K562 (cell line): ENCODE results near the gene BORCS8. TPM values are rescaled to one million over a fixed set of nuclear protein-coding genes. Genes with fewer than 3 reads are reported as not detected.
A peak's percentile ranks its signal among the peaks of the same experiment; 100 is the strongest.

Experiments
- ATAC-seq: fragments of 200-7000 bp; cut with Tn5 transposase; 3 replicates; pipeline ENCODE4 v1.9.1; 2020; ENCODE audit warnings: moderate library complexity
- BruUV-seq: library from RNA; stranded (reverse); fragments of 400-500 nt; replicated peaks from 2 replicates; lab custom pipeline; 2021; lab: Mats Ljungman, UMichigan
- CTCF ChIA-PET: fragments of 300-600 bp; formaldehyde crosslinking; extraction: SDS; loops from one replicate; lab custom pipeline; 2021; ENCODE audit warnings: low intra/inter-chr PET ratio; lab: Yijun Ruan, JAX
- POLR2A ChIA-PET: fragments of 300-600, 350-650 bp; sonication (Branson Sonifier 250); formaldehyde crosslinking; extraction: SDS; loops from one replicate; lab custom pipeline; 2021; ENCODE audit warnings: antibody characterized with exemption, inconsistent platforms; lab: Yijun Ruan, JAX
- DNase-seq, 4 experiments: peaks; one replicate each; pipeline versions ENCODE4 v3.0.0 to v3.0.0-alpha.2; 2011 to 2018; ENCODE audit warnings: low spot score in 3 of 4, mixed read lengths in 3 of 4; ENCODE audit errors: extremely low read depth in 1 of 4
- FAIRE-seq: peaks from 2 replicates; lab custom pipeline; 2011; peaks lifted over from hg19 to GRCh38; lab: Jason Lieb, UNC
- H2AFZ ChIP-seq: 2 replicates; pipeline ENCODE4 v1.6.0; 2011; ENCODE audit warnings: low read depth, low read length, control low read depth, inconsistent platforms
- H3K27ac ChIP-seq: fragments of 200-600 bp; 3 replicates; pipeline ENCODE4 v1.8.0; 2011; ENCODE audit warnings: low read depth, mild to moderate bottlenecking, control low read depth, inconsistent platforms, low read length, moderate library complexity, mixed read lengths; ENCODE audit errors: extremely low read depth
- H3K27me3 ChIP-seq, 2 experiments: fragments of 300-600 bp in 1 of 2; 2 replicates in 1 of 2; 3 replicates in 1 of 2; pipeline versions ENCODE4 v1.6.0 to v1.8.0; 2011; ENCODE audit warnings: inconsistent platforms in 2 of 2, low read length in 2 of 2, mild to moderate bottlenecking in 1 of 2, mixed read lengths in 1 of 2, moderate library complexity in 1 of 2; ENCODE audit not compliant: control insufficient read depth in 2 of 2, insufficient read depth in 2 of 2
- H3K36me3 ChIP-seq: fragments of 300-600 bp; 3 replicates; pipeline ENCODE4 v1.8.0; 2011; ENCODE audit warnings: mild to moderate bottlenecking, low read length, inconsistent platforms; ENCODE audit not compliant: control insufficient read depth, insufficient read depth
- H3K4me1 ChIP-seq, 2 experiments: fragments of 200-600 bp in 1 of 2; replicated peaks in 1 of 2; 2 replicates in 1 of 2; 3 replicates in 1 of 2; pipeline versions ENCODE4 v1.5.1 to v1.8.0; 2011; ENCODE audit warnings: inconsistent platforms in 2 of 2, low read length in 2 of 2, mild to moderate bottlenecking in 1 of 2, mixed read lengths in 1 of 2, moderate library complexity in 1 of 2; ENCODE audit not compliant: control insufficient read depth in 2 of 2, insufficient read depth in 2 of 2
- H3K4me2 ChIP-seq: 2 replicates; pipeline ENCODE4 v1.6.1; 2011; ENCODE audit warnings: low read length, control low read depth, inconsistent platforms, mixed read lengths; ENCODE audit not compliant: insufficient read depth
- H3K4me3 ChIP-seq: fragments of 200-600 bp; sonication (generic), shearing (Covaris generic); 2 replicates; pipeline ENCODE4 v1.5.1; 2016; ENCODE audit warnings: control low read depth, inconsistent platforms
- H3K79me2 ChIP-seq: fragments of 200-600 bp; 3 replicates; pipeline ENCODE4 v1.8.0; 2011; ENCODE audit warnings: low read length, inconsistent platforms; ENCODE audit not compliant: control insufficient read depth, insufficient read depth
- H3K9ac ChIP-seq, 2 experiments: 2 replicates each; pipeline versions ENCODE4 v1.6.0 to v1.6.1; 2011; ENCODE audit warnings: low read depth in 2 of 2, low read length in 2 of 2, control low read depth in 1 of 2, inconsistent platforms in 1 of 2, mild to moderate bottlenecking in 1 of 2, mixed read lengths in 1 of 2; ENCODE audit not compliant: insufficient read depth in 1 of 2
- H3K9me1 ChIP-seq: one replicate; pipeline ENCODE4 v1.6.0; 2011; ENCODE audit warnings: inconsistent platforms, mild to moderate bottlenecking, low read length, moderate library complexity; ENCODE audit not compliant: control insufficient read depth, insufficient read depth
- H3K9me3 ChIP-seq: replicated peaks from 2 replicates; pipeline ENCODE4 v1.5.1; 2011; ENCODE audit warnings: low read depth, low read length, inconsistent platforms; ENCODE audit not compliant: control insufficient read depth, insufficient read depth
- H4K20me1 ChIP-seq: replicated peaks from 2 replicates; pipeline ENCODE4 v1.6.1; 2011; ENCODE audit warnings: low read length, inconsistent platforms, mixed read lengths; ENCODE audit not compliant: control insufficient read depth, insufficient read depth
- CREB1 ChIP-seq, 2 experiments: sonication (generic) in 1 of 2; formaldehyde crosslinking in 1 of 2; IDR thresholded peaks; 2 replicates each; pipeline versions ENCODE4 v1.6.1 to v1.8.0; 2012 to 2022; ENCODE audit warnings: inconsistent platforms in 1 of 2, mild to moderate bottlenecking in 1 of 2, missing genetic modification reagents in 1 of 2, moderate library complexity in 1 of 2
- FOXA1 ChIP-seq: fragments of 450-650 bp; IDR thresholded peaks from 2 replicates; pipeline ENCODE4 v1.6.1; 2016; ENCODE audit warnings: mild to moderate bottlenecking, borderline replicate concordance
- GABPB1 ChIP-seq: sonication (generic); formaldehyde crosslinking; IDR thresholded peaks from 2 replicates; pipeline ENCODE4 v1.8.0; 2022; ENCODE audit warnings: mild to moderate bottlenecking, missing genetic modification reagents
- MYC ChIP-seq, 2 experiments: fragments of 250-450 bp in 1 of 2; sonication (Bioruptor Pico) in 1 of 2; IDR thresholded peaks; 2 replicates each; pipeline versions ENCODE4 v1.5.1 to v1.6.1; 2012 to 2021; ENCODE audit warnings: low read depth in 2 of 2, borderline replicate concordance in 1 of 2, improper control_type of control experiment in 1 of 2, low read length in 1 of 2, mild to moderate bottlenecking in 1 of 2, moderate library complexity in 1 of 2
- PHF21A ChIP-seq: fragments of 450-650 bp; IDR thresholded peaks from 2 replicates; pipeline ENCODE4 v1.6.1; 2017; ENCODE audit warnings: low read depth, borderline replicate concordance
- RNF2 ChIP-seq: sonication (generic); IDR thresholded peaks from 2 replicates; pipeline ENCODE4 v1.6.1; 2016
- SIN3A ChIP-seq, 2 experiments: fragments of 150-350 bp in 1 of 2; IDR thresholded peaks; 2 replicates each; pipeline ENCODE4 v1.6.1; 2011 to 2016; ENCODE audit warnings: borderline replicate concordance in 2 of 2, low read depth in 2 of 2, low read length in 2 of 2, mild to moderate bottlenecking in 2 of 2, moderate library complexity in 2 of 2; ENCODE audit not compliant: control insufficient read depth in 1 of 2
- TAL1 ChIP-seq: fragments of 450-650 bp; IDR thresholded peaks from 2 replicates; pipeline ENCODE4 v1.6.1; 2016; ENCODE audit warnings: mild to moderate bottlenecking
- ZNF398 ChIP-seq: fragments of 250-450 bp; sonication (Bioruptor Pico); IDR thresholded peaks from 2 replicates; pipeline ENCODE4 v1.8.0; 2021; ENCODE audit warnings: moderate library complexity, mild to moderate bottlenecking, inconsistent platforms
- ZNF79 ChIP-seq: fragments of 250-450 bp; sonication (Bioruptor Pico); IDR thresholded peaks from 2 replicates; pipeline ENCODE4 v1.4.0; 2020; ENCODE audit warnings: low read depth, mild to moderate bottlenecking, moderate library complexity
- ZSCAN29 ChIP-seq: fragments of 450-650 bp; IDR thresholded peaks from 2 replicates; pipeline ENCODE4 v1.6.1; 2017
- WGBS: fragments of 100-300 bp; shearing (Covaris generic); methylation state at CpG from one replicate; pipeline ENCODE4 v1.1.6; 2016; ENCODE audit warnings: low coverage, mixed read lengths; ENCODE audit not compliant: insufficient coverage; ENCODE audit errors: missing lambda C conversion rate; 5-methylcytosine and 5-hydroxymethylcytosine counted together
- in situ Hi-C: fragments of 300-500 bp; cut with MboI; formaldehyde crosslinking; loops from 4 replicates; pipeline ENCODE4 v1.15.0; 2018; ENCODE audit warnings: inconsistent platforms, mixed read lengths
- intact Hi-C: fragments of 100-400 bp; cut with micrococcal nuclease; formaldehyde crosslinking; loops from 2 replicates; pipeline ENCODE4 v1.14.2; 2022
- polyA plus RNA-seq, 8 experiments: library from polyadenylated mRNA; depleted of rRNA in 4 of 8; stranded (reverse) in 5 of 8; unstranded in 3 of 8; fragments of >200 nt; fragmentation: Nextera tagmentation in 2 of 8; fragmentation: Illumina TruSeq in 1 of 8; extraction: Ambion mirVana in 2 of 8; extraction: Trizol in 1 of 8; gene quantifications; 2 replicates each; pipeline versions ENCODE4 v1.2.1 to v1.2.3, GENCODE V29; 2011 to 2014; ENCODE audit warnings: inconsistent platforms in 1 of 8, missing spikeins in 1 of 8
- total RNA-seq, 7 experiments: library from RNA; depleted of rRNA in 6 of 7; stranded (reverse); fragments of >200 nt in 6 of 7; fragmentation: Illumina TruSeq in 2 of 7; extraction: Trizol in 2 of 7; gene quantifications; 2 replicates each; pipeline versions ENCODE4 v1.2.1 to v1.2.3, GENCODE V29; 2011 to 2021; ENCODE audit warnings: low replicate concordance in 1 of 7

BORCS8 gene
- total and polyA plus RNA-seq, 9 of the 15 experiments (the other 6 are each of a cell fraction or from before 2014, with no cell fraction given): 4.6 to 33.6 (median 16.3) TPM

GRCh38 chr19:19202707-19203011, 10.7 kb upstream of the BORCS8 start:
- Histone ChIP-seq H3K27me3 (no peaks in the 10 kb centered on the region), H2AFZ (peak overlapping the region; percentile 63), H3K9ac (peak overlapping the region; percentile 84 to 91), H4K20me1 (no peaks in the 10 kb centered on the region), H3K9me3 (no peaks in the 10 kb centered on the region), H3K9me1 (peaks cover 4% of the 10 kb centered on the region), H3K36me3 (peaks cover 39% of the 10 kb centered on the region; the same call in 2 of the 3 replicates), H3K79me2 (peaks cover 20% of the 10 kb centered on the region), H3K27ac (peak overlapping the region; percentile 79), H3K4me3 (peak overlapping the region; percentile 43), H3K4me1 (peaks cover 9 to 27% of the 10 kb centered on the region in 2 experiments; a peak in 4 of 5 replicates), H3K4me2 (peak overlapping the region; percentile 90)
- DNase-seq (peak in 1 of 4 experiments; percentile 41), FAIRE-seq (no peak), ATAC-seq (peak; percentile 55)
- CTCF ChIA-PET: no interaction called here
- intact Hi-C loops: no loop called here
- BruUV-seq: no TSS peak
- POLR2A ChIA-PET: interaction anchor here (0.6 to 1.8 kb wide), 9 partner anchors 8 to 110 kb away, joined by 3 to 8 read pairs (median 4); partner anchors contain the start of gene MEF2B
- 0 out of 2 replicates have a peak, but pooled peaks have one; percentile 21 for TF ChIP-seq MYC (IDR thresholded peaks at IDR 0.05; ENCODE audit: low read depth, low read length)
- no peak for TF ChIP-seq MYC (CRISPR knock-in tag; IDR thresholded peaks at IDR 0.05; ENCODE audit: borderline replicate concordance, low read depth)
- TF ChIP-seq TAL1: no peak
- 0 out of 2 replicates have a peak, but pooled peaks have one; percentile 3 for TF ChIP-seq GABPB1 (CRISPR knock-in tag)
- TF ChIP-seq FOXA1: no peak
- TF ChIP-seq PHF21A: no peak
- 0 out of 2 replicates have a peak, but pooled peaks have one; percentile 7 for TF ChIP-seq CREB1 (IDR thresholded peaks at IDR 0.05)
- no peak for TF ChIP-seq CREB1 (CRISPR knock-in tag; IDR thresholded peaks at IDR 0.05)
- TF ChIP-seq ZNF79 (CRISPR knock-in tag): no peak
- no peak for TF ChIP-seq RNF2
- TF ChIP-seq SIN3A (IDR thresholded peaks at IDR 0.05; ENCODE audit: borderline replicate concordance in 2 of 2, control insufficient read depth in 1 of 2, low read depth in 2 of 2, low read length in 2 of 2): no peak
- no peak for TF ChIP-seq ZNF398 (CRISPR knock-in tag)
- no peak for TF ChIP-seq ZSCAN29
- in situ Hi-C loops: no loop called here
- 4% methylated on average over 9 of the region's 11 CpGs for WGBS
